ENCODE data around the gene DLGAP1.
"Not testable (repeated sequence)": the region's sequence is repeated elsewhere in the genome, so short reads cannot be mapped to it uniquely, and the experiment has no call there.

The DLGAP1 gene

GRCh38 chr18:3479978-3480509 lies 975.1 kb downstream of the DLGAP1 start:
- DNase-seq = no peak

DNA sequence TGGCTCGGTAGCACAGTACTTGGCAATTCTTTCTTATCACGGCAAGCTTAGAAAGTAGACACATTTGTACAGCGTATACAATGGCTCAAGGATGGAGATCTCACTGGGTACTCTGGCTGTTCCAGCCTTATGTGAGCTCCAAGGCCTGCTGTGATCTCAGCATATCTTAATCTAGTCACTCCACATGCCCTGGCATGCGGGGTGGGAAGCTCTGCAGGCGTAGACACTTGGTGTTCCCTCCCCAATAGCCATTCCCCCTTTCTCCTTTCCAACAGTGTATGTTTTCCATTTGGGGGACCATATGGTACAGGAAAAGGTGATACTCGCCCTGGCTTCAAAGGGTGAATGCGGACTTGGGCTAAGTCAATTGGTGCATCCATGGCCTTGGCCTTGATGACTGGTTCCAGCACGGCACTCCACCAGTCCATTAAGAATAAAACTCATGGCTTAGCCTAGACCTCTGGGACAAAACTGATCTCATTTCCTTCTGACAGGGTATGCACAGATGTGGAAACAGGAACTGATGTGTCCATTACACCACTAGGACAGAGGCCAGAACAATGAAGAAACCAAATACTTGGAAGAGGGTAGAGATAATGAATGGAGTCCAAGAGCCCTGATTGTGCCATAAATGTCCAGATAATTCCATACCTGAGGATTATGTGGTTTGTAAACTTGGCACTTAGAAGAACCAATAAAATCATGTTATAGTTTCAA lies 976.7 kb downstream of the DLGAP1 start:
- DNase-seq = no peak

DNA sequence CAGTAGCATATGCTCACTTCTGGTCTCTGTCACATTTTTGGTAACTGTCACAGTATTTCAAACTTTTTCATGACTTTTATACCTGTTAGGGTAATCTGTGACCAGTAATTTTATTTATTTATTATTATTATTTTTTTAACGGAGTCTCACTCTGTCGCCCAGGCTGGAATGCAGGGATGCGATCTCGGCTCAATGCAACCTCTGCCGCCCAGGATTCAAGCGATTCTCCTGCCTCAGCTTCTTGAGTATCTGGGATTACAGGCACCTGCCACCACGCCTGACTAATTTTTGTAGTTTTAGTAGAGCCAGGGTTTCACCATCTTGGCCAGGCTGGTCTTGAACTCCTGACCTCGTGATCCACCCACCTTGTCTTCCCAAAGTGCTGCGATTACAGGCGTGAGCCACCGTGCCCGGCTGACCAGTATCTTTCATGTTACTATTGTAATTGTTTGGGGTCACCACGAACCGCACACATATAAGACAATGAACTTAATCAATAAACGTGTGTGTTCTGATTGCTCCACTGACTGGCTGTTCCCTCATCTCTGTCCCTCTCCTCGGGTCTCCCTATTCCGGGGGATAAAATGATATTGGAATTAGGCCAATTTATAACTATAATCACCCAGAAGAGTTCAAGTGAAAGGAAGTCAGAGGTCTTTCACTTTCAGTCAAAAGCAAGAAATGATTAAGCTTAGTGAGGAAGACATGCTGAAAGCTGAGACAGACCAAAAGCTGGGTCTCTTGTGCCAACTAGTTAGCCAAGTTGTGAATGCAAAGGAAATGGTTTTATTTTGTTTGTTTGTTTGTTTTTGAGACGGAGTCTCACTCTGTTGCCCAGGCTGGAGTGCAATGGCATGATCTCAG lies 982.2 kb downstream of the DLGAP1 start:
- no peak for DNase-seq

- not testable (repeated sequence) for DNase-seq
Observed at GRCh38 chr18:3472121-3472520, 983.0 kb downstream of the DLGAP1 start.

GRCh38 chr18:3471141-3471648 lies 983.9 kb downstream of the DLGAP1 start:
- DNase-seq = no peak

GRCh38 chr18:3468833-3469232 lies 986.3 kb downstream of the DLGAP1 start:
- DNase-seq = no peak

DNA sequence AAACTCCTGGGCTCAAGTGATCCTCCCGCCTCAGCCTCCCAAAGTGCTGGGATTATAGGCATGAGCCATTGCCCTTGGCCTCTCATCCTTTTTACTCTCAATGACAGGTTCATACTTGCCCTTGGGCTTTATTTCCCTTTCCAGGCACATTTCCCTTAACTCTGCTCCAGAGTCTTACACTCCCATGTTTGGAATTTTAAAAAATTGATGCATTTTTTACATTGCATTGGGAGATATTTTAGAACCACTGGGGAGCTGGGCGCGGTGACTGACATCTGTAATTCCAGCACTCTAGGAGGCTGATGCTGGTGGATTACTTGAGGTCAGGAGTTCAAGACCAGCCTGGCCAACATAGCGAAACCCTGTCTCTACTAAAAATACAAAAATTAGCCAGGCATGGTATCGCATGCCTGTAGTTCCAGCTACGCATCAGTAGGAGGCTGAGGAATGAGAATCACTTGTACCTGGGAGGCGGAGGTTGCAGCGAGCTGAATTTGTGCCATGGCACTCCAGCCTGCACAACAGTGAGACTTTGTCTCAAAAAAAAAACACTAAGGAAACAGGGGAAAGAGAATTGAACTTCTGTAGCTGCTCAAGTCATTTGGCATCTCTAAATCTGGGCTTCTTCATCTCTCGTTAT lies 986.9 kb downstream of the DLGAP1 start:
- DNase-seq = no peak

DNA sequence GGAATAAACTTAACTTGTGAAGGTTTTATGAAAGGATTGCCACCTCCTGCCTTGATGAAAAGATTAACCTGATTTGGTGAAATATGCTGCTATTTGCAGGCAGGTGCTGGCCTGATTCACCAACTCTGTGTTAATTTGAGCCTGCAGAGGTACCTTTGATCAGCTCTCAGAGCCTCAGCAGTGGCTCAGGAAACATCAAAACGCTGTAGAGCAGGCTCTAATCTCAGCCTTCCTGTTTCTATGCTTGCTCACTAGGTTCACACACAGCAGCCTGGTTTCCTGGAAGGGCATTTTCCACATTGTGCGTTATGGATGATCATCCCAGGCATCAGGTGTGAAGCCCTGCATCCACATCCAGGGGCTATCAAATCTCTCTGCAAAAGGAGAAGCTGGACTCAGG lies 988.2 kb downstream of the DLGAP1 start:
- no peak for DNase-seq

DNA sequence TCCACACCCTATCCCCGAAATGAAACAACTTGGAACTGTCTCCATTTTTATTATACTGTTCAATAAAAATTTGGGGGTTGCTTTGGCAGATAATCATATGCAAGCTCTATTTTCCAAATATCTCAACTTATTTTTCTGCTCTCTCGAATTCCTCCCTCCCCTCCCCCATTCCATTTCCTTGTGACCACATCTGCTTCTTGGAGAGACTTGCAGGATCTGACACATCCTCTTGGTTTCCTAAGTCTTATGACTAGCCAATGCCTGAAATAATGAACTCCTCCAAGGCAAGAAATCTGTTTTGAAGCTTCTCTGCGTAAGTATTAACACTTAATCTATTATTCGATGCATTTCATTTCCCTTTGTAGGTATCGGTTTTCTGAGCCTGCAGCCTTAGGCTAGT lies 989.1 kb downstream of the DLGAP1 start:
- DNase-seq = no peak

GRCh38 chr18:3463051-3463450 lies 992.1 kb downstream of the DLGAP1 start:
- DNase-seq = no peak

DNA sequence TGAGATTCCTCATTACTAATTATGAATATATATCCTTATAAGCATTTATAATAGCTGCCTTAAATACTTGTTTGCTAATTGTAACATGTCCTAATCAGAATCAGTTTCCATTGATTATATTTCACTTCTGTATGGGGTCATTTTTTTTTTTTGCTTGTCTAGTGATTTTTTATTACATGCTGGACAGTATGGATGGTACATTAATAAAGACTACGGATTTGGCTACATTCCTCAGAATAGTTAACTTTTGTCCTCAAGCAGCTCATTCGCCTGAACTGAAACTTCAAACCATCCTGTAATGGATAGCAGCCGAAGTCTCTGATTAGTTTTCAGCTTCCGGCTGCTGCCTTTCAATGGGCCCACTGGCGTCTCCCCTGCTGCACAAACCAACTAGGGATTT lies 993.4 kb downstream of the DLGAP1 start:
- DNase-seq = no peak

- no peak for DNase-seq
Observed at GRCh38 chr18:3460823-3461398, 994.2 kb downstream of the DLGAP1 start.

DNA sequence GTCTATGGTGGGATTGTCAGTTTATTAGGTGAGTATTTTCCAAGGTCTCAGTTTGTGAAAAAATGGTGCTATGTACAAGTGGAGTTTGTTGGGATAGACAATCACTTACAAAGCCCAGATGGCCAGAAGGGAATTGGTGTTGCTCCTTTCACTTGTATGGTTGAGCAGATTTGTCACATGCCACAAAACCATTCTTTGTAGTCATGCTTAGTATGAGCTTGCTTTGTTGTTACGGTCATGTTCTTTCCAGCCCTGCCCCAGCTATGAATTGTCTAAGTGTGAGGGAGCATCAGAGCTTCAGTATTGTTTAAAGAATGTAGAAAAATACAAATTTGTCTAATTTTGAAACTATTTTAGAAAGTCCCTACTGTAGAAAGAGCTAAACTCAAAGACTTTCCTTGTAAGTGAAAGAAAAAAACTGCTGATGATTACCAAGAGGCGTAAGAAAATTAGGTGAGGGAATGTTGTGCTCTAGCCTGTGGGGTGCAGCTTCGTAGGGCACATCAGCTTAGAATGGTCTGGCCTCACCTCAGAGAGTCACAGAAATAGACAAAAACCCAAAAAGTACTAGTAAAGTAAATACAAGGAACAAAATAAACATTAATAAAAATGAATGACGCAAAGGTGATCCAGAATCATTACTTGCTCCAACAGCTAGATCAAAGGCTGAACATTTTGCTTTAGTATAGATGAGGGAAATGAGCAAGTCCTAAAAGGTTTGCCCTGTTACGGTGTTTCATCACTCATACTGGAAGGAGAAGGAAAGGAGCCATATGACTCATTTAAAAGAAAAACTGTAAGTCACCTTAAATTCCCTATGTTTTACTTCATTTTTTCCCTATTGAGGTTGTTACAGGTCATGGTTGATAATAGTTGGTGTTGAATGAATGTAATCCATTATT lies 995.9 kb downstream of the DLGAP1 start:
- DNase-seq = no peak

DNA sequence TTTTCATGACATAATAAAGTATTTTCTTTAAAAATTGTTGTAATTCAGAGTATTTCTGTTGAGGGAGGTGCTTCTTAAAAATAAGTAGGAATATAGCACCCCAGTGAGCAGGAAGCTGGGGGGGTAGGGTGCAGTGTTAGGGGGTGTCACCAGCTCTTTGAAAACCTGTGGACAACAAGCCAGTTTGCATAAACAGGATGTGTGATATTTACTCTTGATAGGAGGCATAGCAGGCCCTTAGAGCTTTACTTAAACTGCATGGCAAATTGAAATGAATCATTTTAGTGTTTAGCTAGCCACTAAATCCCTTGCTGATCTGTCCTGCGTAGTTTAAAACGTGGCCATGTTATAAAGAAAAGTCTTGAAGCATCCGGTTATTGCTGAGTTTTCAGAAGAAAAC lies 996.7 kb downstream of the DLGAP1 start:
- DNase-seq = no peak

- no peak for DNase-seq
Observed at GRCh38 chr18:3457261-3457724, 997.8 kb downstream of the DLGAP1 start.

DNA sequence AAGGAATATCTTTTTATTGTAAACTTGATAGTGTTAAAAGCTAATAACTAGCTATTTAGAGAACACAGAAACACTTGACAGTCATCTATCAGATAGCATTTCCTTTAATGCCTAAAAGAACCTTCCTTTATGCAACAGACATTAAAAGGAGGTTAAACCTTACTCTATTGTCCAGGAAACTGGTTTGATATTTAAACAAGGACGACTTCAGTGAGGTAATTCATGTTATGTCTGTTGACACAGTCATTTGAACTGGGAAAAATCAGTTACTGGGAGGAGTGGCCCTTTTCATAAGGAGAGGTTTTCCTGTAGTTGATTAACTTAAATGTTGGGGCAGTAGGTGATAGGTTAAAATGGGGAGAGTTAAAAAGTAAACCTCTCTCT lies 998.4 kb downstream of the DLGAP1 start:
- no peak for DNase-seq

DNA sequence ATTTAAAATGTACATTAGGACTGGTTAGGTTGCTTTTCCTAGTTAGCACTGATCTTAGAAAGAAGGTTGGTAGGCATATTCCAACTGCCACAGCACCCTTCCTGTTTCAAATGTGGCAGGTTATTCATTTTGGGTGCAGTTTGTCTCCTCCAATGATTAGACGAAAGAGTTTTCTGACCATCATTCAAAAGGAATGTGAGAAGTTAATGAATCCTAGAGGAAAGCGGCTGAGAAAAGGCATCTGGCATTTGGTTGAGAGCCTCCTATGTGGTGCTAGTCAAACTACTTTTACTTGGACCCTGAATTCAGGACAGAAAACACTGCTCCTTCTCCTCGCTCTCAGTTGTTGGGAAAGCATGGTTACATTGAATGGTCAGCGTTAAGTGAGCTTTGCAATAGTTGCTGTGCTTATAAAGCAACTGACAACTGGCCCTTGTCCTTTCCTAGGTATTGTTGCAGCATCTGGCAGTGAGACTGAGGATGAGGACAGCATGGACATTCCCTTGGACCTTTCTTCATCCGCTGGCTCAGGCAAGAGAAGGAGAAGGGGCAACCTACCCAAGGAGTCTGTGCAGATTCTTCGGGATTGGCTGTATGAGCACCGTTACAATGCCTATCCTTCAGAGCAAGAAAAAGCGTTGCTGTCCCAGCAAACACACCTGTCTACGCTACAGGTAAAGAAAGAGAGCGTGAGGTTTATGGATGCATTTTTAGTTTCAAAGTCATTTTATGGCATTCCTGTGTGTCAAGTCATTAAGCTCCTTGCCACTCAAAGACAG lies 999.0 kb downstream of the DLGAP1 start:
- no peak for DNase-seq

GRCh38 chr18:3455090-3455635 lies 999.9 kb downstream of the DLGAP1 start:
- no peak for DNase-seq

DNA sequence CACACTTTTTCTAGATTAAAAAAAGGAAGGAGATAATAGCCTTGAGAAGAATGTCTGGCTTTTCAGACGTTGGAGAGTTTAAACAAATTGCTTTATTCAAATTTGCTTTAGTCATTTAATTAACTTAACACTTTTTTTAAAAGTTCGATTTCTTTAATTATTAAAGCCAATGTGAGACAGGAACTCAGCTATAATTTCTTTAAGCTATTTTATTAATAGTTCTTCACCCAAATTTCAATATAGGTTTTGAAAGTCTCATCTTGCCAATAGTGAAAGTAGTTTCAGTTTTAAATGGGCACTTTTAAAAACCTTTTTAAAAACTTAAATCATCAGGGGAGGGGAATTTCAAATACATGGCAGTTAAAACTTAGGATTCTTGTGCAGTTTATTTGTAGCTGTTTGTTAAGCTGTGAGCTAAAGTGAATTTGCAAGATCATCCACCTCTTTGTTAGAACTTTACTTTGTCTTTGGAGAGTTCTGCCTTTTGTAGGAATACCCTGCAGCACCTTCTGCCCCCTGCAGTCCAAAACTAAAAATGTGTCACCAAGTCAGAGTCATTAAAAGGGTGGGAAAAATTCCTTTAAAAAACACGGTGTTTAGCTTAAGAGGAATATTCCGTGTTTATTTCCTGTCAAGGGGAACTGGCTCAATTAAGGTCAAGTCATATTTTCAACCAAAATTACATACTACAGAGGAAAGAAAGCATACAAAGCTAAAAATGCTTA lies 1000.6 kb downstream of the DLGAP1 start:
- peak; percentile 70 for DNase-seq

Data from activated effector memory CD4-positive, alpha-beta T cell treated with anti-CD3 and anti-CD28 coated beads, Interleukin-2, amount 50 U/mL, for 16 hours (primary cell).